HG02759 (cell line): Measurements from ENCODE around the gene RBM18.

ENCODE experiments used
- ATAC-seq: cut with Tn5 transposase; IDR thresholded peaks from one replicate; pipeline ENCODE4 v1.9.1; 2021; ENCODE audit warnings: mild to moderate bottlenecking, moderate library complexity; ENCODE audit not compliant: unreplicated experiment

RBM18 gene

GRCh38 chr9:122225312-122226141 lies 39.1 kb downstream of the RBM18 start:
- ATAC-seq = no peak

DNA sequence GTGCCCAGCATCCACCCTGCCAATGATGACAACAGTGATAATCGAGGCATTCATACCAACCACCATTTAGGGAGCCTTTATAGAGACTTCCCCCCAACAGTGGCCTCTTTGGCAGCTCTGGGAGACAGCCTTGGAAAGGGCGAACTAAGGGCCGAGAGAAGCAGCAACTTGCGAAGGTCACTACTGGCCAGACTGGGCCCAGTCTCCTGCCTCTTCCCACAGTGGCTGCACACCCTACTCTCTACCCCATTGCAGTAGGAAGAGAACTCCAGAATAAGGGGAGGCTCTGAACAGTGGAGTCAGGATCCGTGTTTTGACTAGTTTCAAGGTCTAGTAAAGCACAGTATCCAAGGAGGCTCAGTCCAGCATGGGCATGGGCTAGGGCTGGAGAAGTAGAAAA lies 41.2 kb downstream of the RBM18 start:
- no peak for ATAC-seq

- no peak for ATAC-seq
Observed at GRCh38 chr9:122222791-122223190, 41.8 kb downstream of the RBM18 start.

- ATAC-seq = no peak
Observed at GRCh38 chr9:122221183-122221811, 43.3 kb downstream of the RBM18 start.

- no peak for ATAC-seq
Observed at GRCh38 chr9:122220673-122221182, 43.9 kb downstream of the RBM18 start.

- ATAC-seq = no peak
Observed at GRCh38 chr9:122219856-122220672, 44.6 kb downstream of the RBM18 start.

GRCh38 chr9:122218935-122219855 lies 45.4 kb downstream of the RBM18 start:
- no peak for ATAC-seq

- no peak for ATAC-seq
Observed at GRCh38 chr9:122218071-122218934, 46.3 kb downstream of the RBM18 start.

- no peak for ATAC-seq
Observed at GRCh38 chr9:122217640-122218039, 47.0 kb downstream of the RBM18 start.

- ATAC-seq = no peak
Observed at GRCh38 chr9:122216798-122217418, 47.7 kb downstream of the RBM18 start.

- ATAC-seq = no peak
Observed at GRCh38 chr9:122216138-122216797, 48.4 kb downstream of the RBM18 start.

DNA sequence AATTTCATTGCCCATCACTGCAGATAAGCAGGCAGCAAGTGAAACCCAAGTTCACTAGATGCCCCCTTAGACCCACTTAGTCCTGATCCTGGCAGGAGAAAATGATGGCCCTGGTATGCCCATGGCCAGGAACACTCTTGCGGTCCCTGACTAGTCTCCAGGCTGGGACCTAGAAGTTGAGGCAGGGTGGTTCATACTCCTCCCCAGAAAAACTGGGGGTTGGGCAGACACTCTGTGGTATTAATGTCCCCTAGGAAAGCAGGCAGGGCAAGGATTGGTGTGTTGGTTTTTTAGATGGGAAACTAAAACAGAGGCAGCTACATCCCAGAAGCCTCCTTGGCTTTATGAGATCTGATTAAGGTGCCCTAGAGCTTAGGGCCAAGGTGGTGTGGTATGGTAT lies 49.0 kb downstream of the RBM18 start:
- ATAC-seq = no peak

GRCh38 chr9:122214507-122214906 lies 50.1 kb downstream of the RBM18 start:
- no peak for ATAC-seq

DNA sequence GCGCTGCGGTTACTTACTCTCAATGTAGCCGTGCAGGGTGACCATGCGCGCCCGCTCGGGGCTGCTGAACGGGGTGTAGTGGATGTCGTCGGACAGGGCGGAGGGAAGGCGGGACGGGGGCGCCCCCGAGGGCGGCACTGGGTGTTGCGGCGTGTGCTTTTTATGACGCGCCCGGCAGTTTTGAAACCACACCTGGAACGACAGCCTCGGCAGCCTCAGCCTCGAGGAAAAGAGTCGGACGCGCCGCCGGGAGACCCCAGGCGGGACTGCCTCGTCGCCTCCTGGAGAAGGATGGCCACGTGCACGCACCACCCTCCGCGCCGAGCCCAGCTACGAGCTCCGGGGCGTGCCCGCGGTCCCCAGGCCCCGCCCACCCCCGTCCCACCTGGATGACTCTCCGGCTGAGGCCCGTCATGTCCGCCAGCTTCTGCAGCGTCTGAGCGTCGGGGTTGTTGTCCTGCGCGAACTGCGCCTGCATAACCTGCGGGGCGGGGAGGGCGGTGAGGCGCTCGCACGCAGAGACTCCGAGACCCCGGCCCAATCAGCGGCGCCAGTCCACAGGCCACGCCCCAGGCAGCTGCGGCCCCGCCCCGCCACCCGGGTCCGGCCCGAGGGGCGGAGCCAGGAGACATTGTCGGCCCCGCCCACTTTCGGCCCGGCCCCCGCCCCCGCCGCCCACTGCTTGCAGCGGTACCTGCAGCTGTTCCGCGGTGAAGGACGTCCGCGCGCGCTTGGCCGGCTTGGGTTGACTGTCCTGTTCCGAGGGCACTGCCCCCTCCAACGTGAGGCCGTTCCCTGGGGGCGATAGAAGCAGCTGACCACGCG lies 50.8 kb downstream of the RBM18 start:
- ATAC-seq = peak; percentile 60

DNA sequence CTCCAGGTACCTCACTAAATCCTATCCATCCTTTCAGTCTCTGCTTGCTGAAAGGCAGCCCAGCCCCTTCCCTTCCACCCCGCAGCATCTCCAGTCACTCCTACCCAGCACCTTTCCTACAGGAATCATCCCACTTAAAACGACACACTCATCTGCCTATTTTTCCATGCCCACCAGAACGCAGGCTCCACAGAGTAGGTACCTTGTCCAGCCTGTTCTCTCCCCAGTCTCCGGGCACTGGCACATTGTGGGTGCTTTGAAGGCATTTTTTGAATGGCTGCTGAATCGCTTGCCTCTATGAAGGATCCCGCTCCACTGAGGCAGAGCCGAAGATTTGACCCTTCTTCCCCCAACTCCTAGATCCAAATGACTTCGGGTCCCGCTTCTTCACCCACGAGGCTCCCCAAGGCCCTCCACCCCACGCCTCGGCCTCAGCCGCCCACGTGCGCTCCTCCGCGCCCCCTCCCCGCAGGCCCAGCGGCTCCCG lies 51.5 kb downstream of the RBM18 start:
- no peak for ATAC-seq

DNA sequence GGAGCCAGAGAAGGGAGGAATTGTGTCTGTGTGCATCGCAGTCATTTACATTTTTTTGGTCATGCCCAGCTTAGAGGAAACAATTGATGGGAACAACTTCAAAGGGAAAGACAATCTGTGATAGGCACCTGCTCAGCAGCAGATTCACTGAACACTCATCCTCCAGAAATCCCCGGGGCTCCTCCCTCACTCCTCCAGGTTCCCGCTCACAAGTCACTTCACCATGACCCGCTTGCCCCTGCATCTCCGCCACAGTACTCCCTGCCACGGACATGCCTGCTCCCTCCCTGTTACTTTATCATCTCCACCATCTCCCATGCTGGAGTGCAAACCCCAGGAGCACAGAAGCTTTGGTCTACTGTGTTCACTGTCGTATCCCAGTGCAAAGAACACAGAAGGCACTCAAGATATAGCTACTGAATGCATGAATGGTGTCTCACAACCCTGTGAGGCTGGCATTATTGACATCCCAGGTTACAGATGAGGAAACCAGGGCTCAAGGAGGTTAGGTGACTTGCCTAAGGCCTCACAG lies 52.1 kb downstream of the RBM18 start:
- no peak for ATAC-seq

- ATAC-seq = no peak
Observed at GRCh38 chr9:122209451-122209850, 55.2 kb downstream of the RBM18 start.
